GM21526 (cell line): ENCODE results near the gene CNNM1.

Experiments
- ATAC-seq: cut with Tn5 transposase; IDR thresholded peaks from one replicate; pipeline ENCODE4 v1.9.1; 2021; ENCODE audit warnings: moderate library complexity; ENCODE audit not compliant: unreplicated experiment, low FRiP score

CNNM1 gene

GRCh38 chr10:99331207-99331803, 2.1 kb downstream of the CNNM1 start:
- no peak for ATAC-seq

- ATAC-seq = no peak
Observed at GRCh38 chr10:99337311-99337811, 8.2 kb downstream of the CNNM1 start.

GRCh38 chr10:99337901-99338300, 8.7 kb downstream of the CNNM1 start:
- no peak for ATAC-seq

- no peak for ATAC-seq
Observed at GRCh38 chr10:99339077-99339476, 9.9 kb downstream of the CNNM1 start.

GRCh38 chr10:99339563-99340047, 10.4 kb downstream of the CNNM1 start:
- ATAC-seq = no peak

- ATAC-seq = no peak
Observed at GRCh38 chr10:99340650-99341049, 11.5 kb downstream of the CNNM1 start.

GRCh38 chr10:99341248-99341647, 12.1 kb downstream of the CNNM1 start:
- ATAC-seq = no peak

- ATAC-seq = no peak
Observed at GRCh38 chr10:99341860-99342490, 12.8 kb downstream of the CNNM1 start.

GRCh38 chr10:99343262-99343661, 14.1 kb downstream of the CNNM1 start:
- ATAC-seq = no peak

- ATAC-seq = no peak
Observed at GRCh38 chr10:99344715-99345114, 15.6 kb downstream of the CNNM1 start.

- no peak for ATAC-seq
Observed at GRCh38 chr10:99345350-99345749, 16.2 kb downstream of the CNNM1 start.

GRCh38 chr10:99346247-99346646, 17.1 kb downstream of the CNNM1 start:
- no peak for ATAC-seq

GRCh38 chr10:99347672-99348071, 18.5 kb downstream of the CNNM1 start:
- ATAC-seq = no peak

GRCh38 chr10:99353182-99353581, 24.0 kb downstream of the CNNM1 start:
- ATAC-seq = no peak

- ATAC-seq = no peak
Observed at GRCh38 chr10:99357691-99358090, 28.5 kb downstream of the CNNM1 start.

- no peak for ATAC-seq
Observed at GRCh38 chr10:99358101-99358500, 28.9 kb downstream of the CNNM1 start.

GRCh38 chr10:99360934-99361333, 31.8 kb downstream of the CNNM1 start:
- no peak for ATAC-seq

- ATAC-seq = no peak
Observed at GRCh38 chr10:99364125-99364524, 35.0 kb downstream of the CNNM1 start.

GRCh38 chr10:99365311-99365710, 36.2 kb downstream of the CNNM1 start:
- no peak for ATAC-seq

- no peak for ATAC-seq
Observed at GRCh38 chr10:99365736-99366135, 36.6 kb downstream of the CNNM1 start.

- no peak for ATAC-seq
Observed at GRCh38 chr10:99366666-99367065, 37.5 kb downstream of the CNNM1 start.

GRCh38 chr10:99368646-99369045, 39.5 kb downstream of the CNNM1 start:
- no peak for ATAC-seq
